Measurements from ENCODE around the gene PPP2R5C.

The PPP2R5C gene

GRCh38 chr14:101894365-101895081, 133.0 kb downstream of the PPP2R5C start:
- ATAC-seq (no peak), DNase-seq (no peak)
- H3K4me3 Mint-ChIP-seq = no peak overlapping the region
- no peak overlapping the region for H3K27ac Mint-ChIP-seq
- H3K9me3 Mint-ChIP-seq = no peaks in the 10 kb centered on the region
- H3K4me1 Mint-ChIP-seq = peaks cover under 1% of the 10 kb centered on the region
- no peaks in the 10 kb centered on the region for H3K27me3 Mint-ChIP-seq

- ATAC-seq = no peak
- no peak overlapping the region for H3K4me3 Mint-ChIP-seq
- H3K9me3 Mint-ChIP-seq = no peaks in the 10 kb centered on the region
- no peaks in the 10 kb centered on the region for H3K4me1 Mint-ChIP-seq
- DNase-seq = no peak
- H3K27me3 Mint-ChIP-seq = no peaks in the 10 kb centered on the region
- no peak overlapping the region for H3K27ac Mint-ChIP-seq
Measured at GRCh38 chr14:101895256-101895655, 133.7 kb downstream of the PPP2R5C start.

GRCh38 chr14:101897326-101897725, 135.8 kb downstream of the PPP2R5C start:
- Mint-ChIP-seq H3K4me1 (no peaks in the 10 kb centered on the region), H3K27ac (peak overlapping the region in 1 of 2 donors; percentile 65), H3K4me3 (no peak overlapping the region), H3K27me3 (no peaks in the 10 kb centered on the region), H3K9me3 (no peaks in the 10 kb centered on the region)
- ATAC-seq = no peak
- no peak for DNase-seq

GRCh38 chr14:101898416-101898815, 136.9 kb downstream of the PPP2R5C start:
- H3K4me3 Mint-ChIP-seq = no peak overlapping the region
- no peaks in the 10 kb centered on the region for H3K27me3 Mint-ChIP-seq
- H3K4me1 Mint-ChIP-seq = no peaks in the 10 kb centered on the region
- no peaks in the 10 kb centered on the region for H3K9me3 Mint-ChIP-seq
- ATAC-seq (no peak), DNase-seq (no peak)
- H3K27ac Mint-ChIP-seq = peak overlapping the region in 1 of 2 donors; percentile 34

- DNase-seq (no peak), ATAC-seq (no peak)
- Mint-ChIP-seq H3K9me3 (no peaks in the 10 kb centered on the region), H3K27me3 (no peaks in the 10 kb centered on the region), H3K27ac (peak overlapping the region in 1 of 2 donors; percentile 17), H3K4me1 (no peaks in the 10 kb centered on the region), H3K4me3 (no peak overlapping the region)
Measured at GRCh38 chr14:101899263-101899662, 137.8 kb downstream of the PPP2R5C start.

- H3K27ac Mint-ChIP-seq = no peak overlapping the region
Measured at GRCh38 chr14:101900253-101900652, 138.7 kb downstream of the PPP2R5C start.

GRCh38 chr14:101903111-101903561, 141.6 kb downstream of the PPP2R5C start:
- Mint-ChIP-seq H3K9me3 (no peaks in the 10 kb centered on the region), H3K4me1 (no peaks in the 10 kb centered on the region), H3K27me3 (no peaks in the 10 kb centered on the region), H3K27ac (no peak overlapping the region), H3K4me3 (no peak overlapping the region)
- ATAC-seq = no peak
- DNase-seq = no peak

More at GRCh38 chr14:101900253-101900652, 138.7 kb downstream of the PPP2R5C start:
- DNase-seq (no peak), ATAC-seq (no peak)
- H3K4me3 Mint-ChIP-seq = no peak overlapping the region
- H3K4me1 Mint-ChIP-seq = no peaks in the 10 kb centered on the region
- H3K9me3 Mint-ChIP-seq = no peaks in the 10 kb centered on the region
- no peaks in the 10 kb centered on the region for H3K27me3 Mint-ChIP-seq

- DNase-seq (no peak), ATAC-seq (no peak)
- Mint-ChIP-seq H3K27ac (no peak overlapping the region), H3K4me3 (no peak overlapping the region), H3K27me3 (no peaks in the 10 kb centered on the region), H3K9me3 (no peaks in the 10 kb centered on the region), H3K4me1 (peaks cover 4% of the 10 kb centered on the region)
Measured at GRCh38 chr14:101905614-101906013, 144.1 kb downstream of the PPP2R5C start.

GRCh38 chr14:101906645-101907044, 145.1 kb downstream of the PPP2R5C start:
- H3K4me3 Mint-ChIP-seq = no peak overlapping the region
- H3K27ac Mint-ChIP-seq = no peak overlapping the region
- H3K27me3 Mint-ChIP-seq = no peaks in the 10 kb centered on the region
- H3K9me3 Mint-ChIP-seq = no peaks in the 10 kb centered on the region
- H3K4me1 Mint-ChIP-seq = peaks cover 4% of the 10 kb centered on the region
- no peak for DNase-seq
- no peak for ATAC-seq

GRCh38 chr14:101907619-101908018, 146.1 kb downstream of the PPP2R5C start:
- Mint-ChIP-seq H3K27me3 (no peaks in the 10 kb centered on the region), H3K9me3 (no peaks in the 10 kb centered on the region), H3K27ac (no peak overlapping the region), H3K4me3 (no peak overlapping the region), H3K4me1 (peaks cover 4% of the 10 kb centered on the region)
- ATAC-seq (no peak), DNase-seq (no peak)

GRCh38 chr14:101908795-101909194, 147.3 kb downstream of the PPP2R5C start:
- no peaks in the 10 kb centered on the region for H3K9me3 Mint-ChIP-seq
- no peaks in the 10 kb centered on the region for H3K27me3 Mint-ChIP-seq
- H3K27ac Mint-ChIP-seq = peak overlapping the region in 1 of 2 donors; percentile 3
- peaks cover 4% of the 10 kb centered on the region for H3K4me1 Mint-ChIP-seq
- ATAC-seq (no peak), DNase-seq (no peak)
- H3K4me3 Mint-ChIP-seq = no peak overlapping the region

- peaks cover 4% of the 10 kb centered on the region for H3K4me1 Mint-ChIP-seq
- no peaks in the 10 kb centered on the region for H3K9me3 Mint-ChIP-seq
- no peak overlapping the region for H3K4me3 Mint-ChIP-seq
- H3K27me3 Mint-ChIP-seq = no peaks in the 10 kb centered on the region
- no peak for DNase-seq
- no peak overlapping the region for H3K27ac Mint-ChIP-seq
- no peak for ATAC-seq
Measured at GRCh38 chr14:101909371-101910096, 148.0 kb downstream of the PPP2R5C start.

GRCh38 chr14:101912841-101913240, 151.3 kb downstream of the PPP2R5C start:
- DNase-seq = no peak

GRCh38 chr14:101914083-101914482, 152.6 kb downstream of the PPP2R5C start:
- no peaks in the 10 kb centered on the region for H3K9me3 Mint-ChIP-seq
- peaks cover 10% of the 10 kb centered on the region for H3K4me1 Mint-ChIP-seq
- H3K4me3 Mint-ChIP-seq = no peak overlapping the region
- H3K27ac Mint-ChIP-seq = peak overlapping the region in 1 of 2 donors; percentile 77
- no peaks in the 10 kb centered on the region for H3K27me3 Mint-ChIP-seq
- DNase-seq = no peak
- ATAC-seq = no peak

More at GRCh38 chr14:101912841-101913240, 151.3 kb downstream of the PPP2R5C start:
- Mint-ChIP-seq H3K4me3 (no peak overlapping the region), H3K4me1 (peaks cover 10% of the 10 kb centered on the region), H3K9me3 (no peaks in the 10 kb centered on the region), H3K27me3 (no peaks in the 10 kb centered on the region), H3K27ac (no peak overlapping the region)
- ATAC-seq = no peak

- Mint-ChIP-seq H3K9me3 (no peaks in the 10 kb centered on the region), H3K27ac (peak overlapping the region; percentile 93 to 97), H3K27me3 (no peaks in the 10 kb centered on the region), H3K4me1 (peaks cover 6% of the 10 kb centered on the region), H3K4me3 (peak overlapping the region in 1 of 2 donors; percentile 22)
- DNase-seq = no peak
- peak; percentile 40 for ATAC-seq
Measured at GRCh38 chr14:101915871-101916815, 154.6 kb downstream of the PPP2R5C start.

Data from stimulated activated naive CD8-positive, alpha-beta T cell treated with anti-CD3 and anti-CD28 coated beads, Interleukin-15, amount 100 ng/mL, for 72 hours (primary cell).